Spleen (tissue), 11 donors: ENCODE results near the gene DOCK4. TPM values are rescaled to one million over a fixed set of nuclear protein-coding genes. Genes with fewer than 3 reads are reported as not detected.

Source experiments
- DNase-seq: peaks from one replicate; pipeline ENCODE4 v3.0.0-alpha.2; 2020
- H3K27ac ChIP-seq, 8 donors: fragments of 200-600 bp; sonication (generic) in 7 of 8; 1 replicate in 4 of 8; 2 replicates in 4 of 8; pipeline versions ENCODE4 v1.5.0 to v1.8.0; 2016 to 2021; ENCODE audit warnings: inconsistent platforms in 4 of 8, mild to moderate bottlenecking in 4 of 8, moderate library complexity in 1 of 8
- H3K27me3 ChIP-seq, 7 donors: fragments of 200-600 bp; sonication (generic) in 6 of 7; replicated peaks in 1 of 7; 1 replicate in 4 of 7; 2 replicates in 3 of 7; pipeline versions ENCODE4 v1.5.0 to v1.8.0; 2016 to 2021; ENCODE audit warnings: inconsistent platforms in 3 of 7, mild to moderate bottlenecking in 1 of 7
- H3K36me3 ChIP-seq, 6 donors: fragments of 200-600 bp; sonication (generic) in 5 of 6; 1 replicate in 4 of 6; 2 replicates in 2 of 6; pipeline versions ENCODE4 v1.5.0 to v1.8.0; 2016 to 2021; ENCODE audit warnings: inconsistent platforms in 2 of 6
- H3K4me1 ChIP-seq, 6 donors: fragments of 200-600 bp; sonication (generic) in 5 of 6; 1 replicate in 3 of 6; 2 replicates in 3 of 6; pipeline versions ENCODE4 v1.5.0 to v1.8.0; 2016 to 2021; ENCODE audit warnings: inconsistent platforms in 3 of 6
- H3K4me3 ChIP-seq, 8 donors: fragments of 200-600 bp; sonication (generic) in 7 of 8; 1 replicate in 4 of 8; 2 replicates in 4 of 8; pipeline versions ENCODE4 v1.5.0 to v1.8.0; 2016 to 2021; ENCODE audit warnings: inconsistent platforms in 4 of 8, mild to moderate bottlenecking in 4 of 8, moderate library complexity in 2 of 8
- H3K9me3 ChIP-seq, 8 donors: fragments of 200-600 bp; sonication (generic) in 7 of 8; 1 replicate in 4 of 8; 2 replicates in 4 of 8; pipeline versions ENCODE4 v1.5.0 to v1.8.0; 2016 to 2021; ENCODE audit warnings: inconsistent platforms in 4 of 8
- CTCF ChIP-seq, 11 experiments: fragments of 200-600 bp in 7 of 11; fragments of 450-650 bp in 4 of 11; sonication (generic) in 4 of 11; IDR thresholded peaks in 8 of 11; conservative IDR thresholded peaks in 3 of 11; 1 replicate in 7 of 11; 2 replicates in 4 of 11; pipeline versions ENCODE4 v1.4.0 to v1.8.0; 2016 to 2021; ENCODE audit warnings: antibody characterized with exemption in 11 of 11, inconsistent platforms in 4 of 11, mild to moderate bottlenecking in 1 of 11
- POLR2A ChIP-seq, 3 donors: fragments of 450-650 bp; IDR thresholded peaks; one replicate each; pipeline ENCODE4 v1.5.1; 2017; ENCODE audit warnings: antibody characterized with exemption in 3 of 3, mild to moderate bottlenecking in 1 of 3
- POLR2AphosphoS5 ChIP-seq, 3 donors: sonication (generic); formaldehyde crosslinking; IDR thresholded peaks; one replicate each; pipeline ENCODE4 v1.5.1; 2017; ENCODE audit warnings: antibody characterized with exemption in 3 of 3
- WGBS, 5 donors: extraction: QIAGEN DNeasy Blood & Tissue Kit in 3 of 5; methylation state at CpG; one replicate each; pipeline versions ENCODE4 v1.1.5 to v1.1.7; 2013 to 2018; 5-methylcytosine and 5-hydroxymethylcytosine counted together
- intact Hi-C: fragments of 100-400 bp; cut with DNase I; formaldehyde crosslinking; loops from one replicate; pipeline ENCODE4 v1.15.0; 2023; ENCODE audit warnings: low total_unique reads
- polyA plus RNA-seq, 3 donors: library from polyadenylated mRNA; stranded (reverse); fragments of 200-250 nt; gene quantifications; one replicate each; pipeline ENCODE4 v1.2.1, GENCODE V29; 2013
- total RNA-seq, 7 donors: library from RNA; depleted of rRNA in 3 of 7; stranded (reverse); fragments of >200 nt in 3 of 7; fragmentation: NEBNext Ultra II Directional in 4 of 7; extraction: Animal tissue kit (Norgen Biotek cat#: 25700) in 4 of 7; gene quantifications; one replicate each; pipeline versions ENCODE4 v1.1.0 to v1.2.1, GENCODE V29; 2016 to 2021
- donor health status: healthy with polysubstance abuse.
- donor health status: DM: no; HTN: no; CAD: no; lungs with moderate emphysema.
- donor health status: DM: no; HTN: no; CAD: no.
- donor health status: Bipolar disorder and iron deficiency.
- donor health status: healthy.
- donor health status: DM: no; HTN: no; CAD: no.
- donor health status: DM: yes; HTN: yes; CAD: no.

Gene DOCK4
- total and polyA plus RNA-seq, 10 donors = 1.4 to 26.9 (median 14.2) TPM

- no peak overlapping the region for H3K27ac ChIP-seq
- no peak for TF ChIP-seq POLR2A (IDR thresholded peaks at IDR 0.05)
- TF ChIP-seq POLR2AphosphoS5 (IDR thresholded peaks at IDR 0.05) = no peak
- no peak for TF ChIP-seq CTCF (IDR thresholded peaks at IDR 0.05 in 8 of 11, conservative IDR thresholded peaks at IDR 0.05 in 3 of 11)
- H3K36me3 ChIP-seq = no peaks in the 10 kb centered on the region
- H3K4me1 ChIP-seq = peaks cover 0 to 9% (median 0%) of the 10 kb centered on the region in 6 donors
- no peak overlapping the region for H3K4me3 ChIP-seq
- 91 to 93% (median 91%) methylated on average over 5 of the region's 5 CpGs for WGBS, 5 donors
- H3K27me3 ChIP-seq = no peaks in the 10 kb centered on the region
- DNase-seq = no peak
- no peaks in the 10 kb centered on the region for H3K9me3 ChIP-seq
- intact Hi-C loops = no loop called here
Measured at GRCh38 chr7:112013274-112013673, 192.9 kb downstream of the DOCK4 start.

GRCh38 chr7:112012242-112012641, 194.0 kb downstream of the DOCK4 start:
- H3K27ac ChIP-seq = no peak overlapping the region
- peaks cover 0 to 9% (median 0%) of the 10 kb centered on the region in 6 donors for H3K4me1 ChIP-seq
- no peaks in the 10 kb centered on the region for H3K27me3 ChIP-seq
- WGBS, 5 donors = 54 to 74% (median 70%) methylated on average over 5 of the region's 5 CpGs
- H3K9me3 ChIP-seq = no peaks in the 10 kb centered on the region
- no peak overlapping the region for H3K4me3 ChIP-seq
- no peak for DNase-seq
- no peak for TF ChIP-seq POLR2A (IDR thresholded peaks at IDR 0.05)
- no peak for TF ChIP-seq POLR2AphosphoS5 (IDR thresholded peaks at IDR 0.05)
- no peak for TF ChIP-seq CTCF (IDR thresholded peaks at IDR 0.05 in 8 of 11, conservative IDR thresholded peaks at IDR 0.05 in 3 of 11)
- no peaks in the 10 kb centered on the region for H3K36me3 ChIP-seq
- intact Hi-C loops = no loop called here

DNA sequence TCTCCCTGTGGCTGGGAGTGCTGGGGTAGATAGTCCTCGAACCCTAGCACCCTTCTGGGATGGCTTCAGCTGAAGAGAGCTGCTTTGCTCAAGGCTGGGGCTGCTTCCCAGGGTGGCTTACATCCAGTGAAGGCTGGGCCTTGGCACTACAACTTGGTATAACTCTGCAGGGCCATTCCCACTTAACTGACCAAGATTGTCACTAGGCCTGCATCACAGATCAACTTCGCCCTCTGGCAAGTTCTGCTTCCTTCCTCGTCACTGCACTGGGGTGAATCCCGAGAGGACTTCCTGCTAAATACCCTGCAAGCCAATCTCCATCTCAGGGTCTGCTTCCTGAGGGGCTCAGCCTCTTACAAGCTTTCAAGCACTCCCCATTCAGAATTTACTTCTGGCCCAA, 195.2 kb downstream of the DOCK4 start:
- Histone ChIP-seq H3K4me3 (no peak overlapping the region), H3K27ac (no peak overlapping the region), H3K27me3 (no peaks in the 10 kb centered on the region), H3K9me3 (no peaks in the 10 kb centered on the region), H3K36me3 (no peaks in the 10 kb centered on the region), H3K4me1 (peaks cover 0 to 9% (median 0%) of the 10 kb centered on the region in 6 donors)
- no peak for DNase-seq
- intact Hi-C loops = no loop called here
- no peak for TF ChIP-seq POLR2A (IDR thresholded peaks at IDR 0.05)
- TF ChIP-seq CTCF (IDR thresholded peaks at IDR 0.05 in 8 of 11, conservative IDR thresholded peaks at IDR 0.05 in 3 of 11) = no peak
- TF ChIP-seq POLR2AphosphoS5 (IDR thresholded peaks at IDR 0.05) = no peak
- WGBS, 5 donors = 43 to 61% (median 48%) methylated on average over 4 of the region's 4 CpGs

DNA sequence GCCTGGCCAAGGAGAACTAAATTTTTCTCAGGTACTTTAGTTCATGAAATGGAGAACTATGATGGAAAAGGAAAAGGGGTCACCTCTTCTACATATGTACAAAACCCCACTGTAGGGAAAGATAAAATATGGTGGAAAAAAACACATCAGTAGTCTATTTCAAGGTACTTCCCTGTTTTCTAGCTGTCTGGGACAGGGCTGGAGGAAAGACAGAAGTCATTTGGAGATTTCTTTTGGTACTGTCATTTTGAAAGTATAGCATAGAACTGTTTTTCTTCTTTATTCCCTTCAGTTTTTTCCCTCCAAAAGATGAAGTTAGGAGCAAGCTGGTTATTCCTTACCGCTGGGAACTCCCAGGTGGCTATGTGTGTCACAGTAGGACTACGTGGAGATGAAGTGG, 196.1 kb downstream of the DOCK4 start:
- Histone ChIP-seq H3K36me3 (no peaks in the 10 kb centered on the region), H3K4me3 (no peak overlapping the region), H3K27me3 (no peaks in the 10 kb centered on the region), H3K27ac (no peak overlapping the region), H3K4me1 (peaks cover 0 to 9% (median 0%) of the 10 kb centered on the region in 6 donors), H3K9me3 (no peaks in the 10 kb centered on the region)
- TF ChIP-seq CTCF (IDR thresholded peaks at IDR 0.05 in 8 of 11, conservative IDR thresholded peaks at IDR 0.05 in 3 of 11) (no peak), POLR2AphosphoS5 (IDR thresholded peaks at IDR 0.05) (no peak), POLR2A (IDR thresholded peaks at IDR 0.05) (no peak)
- intact Hi-C loops = no loop called here
- no peak for DNase-seq
- WGBS, 5 donors = 85 to 95% (median 90%) methylated on average over 2 of the region's 2 CpGs
